HepG2 (cell line): ENCODE measurements around the gene ZNF544. TPM values are rescaled to one million over a fixed set of nuclear protein-coding genes. Genes with fewer than 3 reads are reported as not detected.

Experiments used
- KMT2A ChIP-seq: sonication (generic); formaldehyde crosslinking; IDR thresholded peaks from 2 replicates; pipeline ENCODE4 v1.4.0; 2020; ENCODE audit warnings: missing genetic modification reagents
- MIER3 ChIP-seq: IDR thresholded peaks from 2 replicates; pipeline ENCODE4 v1.6.1; 2016; ENCODE audit warnings: missing compliant biosample characterization, borderline replicate concordance
- POGZ ChIP-seq: sonication (generic); formaldehyde crosslinking; IDR thresholded peaks from 2 replicates; pipeline ENCODE4 v1.4.0; 2020; ENCODE audit warnings: mild to moderate bottlenecking, missing genetic modification reagents
- SIN3A ChIP-seq: IDR thresholded peaks from 2 replicates; pipeline ENCODE4 v1.6.1; 2011; ENCODE audit warnings: low read depth, mild to moderate bottlenecking, control low read depth, low read length, borderline replicate concordance
- ZNF44 ChIP-seq: sonication (generic); formaldehyde crosslinking; IDR thresholded peaks from 2 replicates; pipeline ENCODE4 v1.5.1; 2020; ENCODE audit warnings: mild to moderate bottlenecking, missing genetic modification reagents
- ZNF460 ChIP-seq: sonication (generic); formaldehyde crosslinking; IDR thresholded peaks from 2 replicates; pipeline ENCODE4 v1.5.1; 2020; ENCODE audit warnings: missing genetic modification reagents, mild to moderate bottlenecking, borderline replicate concordance
- ZNF550 ChIP-seq: sonication (generic); formaldehyde crosslinking; IDR thresholded peaks from 2 replicates; pipeline ENCODE4 v1.4.0; 2020; ENCODE audit warnings: mild to moderate bottlenecking, missing genetic modification reagents, borderline replicate concordance
- ZNF792 ChIP-seq: IDR thresholded peaks from 2 replicates; pipeline ENCODE4 v1.6.1; 2016
- ZNF83 ChIP-seq: sonication (generic); formaldehyde crosslinking; IDR thresholded peaks from 2 replicates; pipeline ENCODE4 v1.4.0; 2020; ENCODE audit warnings: missing genetic modification reagents, mild to moderate bottlenecking, borderline replicate concordance
- ZSCAN25 ChIP-seq: sonication (generic); formaldehyde crosslinking; IDR thresholded peaks from 2 replicates; pipeline ENCODE4 v1.8.0; 2022; ENCODE audit warnings: mild to moderate bottlenecking, missing genetic modification reagents
- polyA plus RNA-seq, 8 experiments: library from polyadenylated mRNA; depleted of rRNA in 3 of 8; stranded (reverse) in 7 of 8; unstranded in 1 of 8; fragments of >200 nt; fragmentation: Illumina TruSeq in 4 of 8; extraction: Trizol in 4 of 8; gene quantifications; 2 replicates each; pipeline versions ENCODE4 v1.2.1 to v1.2.3, GENCODE V29; 2011 to 2016; ENCODE audit warnings: low read depth in 4 of 8, missing spikeins in 1 of 8, mixed read lengths in 1 of 8; ENCODE audit not compliant: insufficient read depth in 1 of 8
- total RNA-seq, 5 experiments: library from RNA; depleted of rRNA; stranded (reverse); fragments of >200 nt; fragmentation: Illumina TruSeq; extraction: Trizol; gene quantifications; 2 replicates each; pipeline ENCODE4 v1.2.3, GENCODE V29; 2016; ENCODE audit warnings: low read depth in 1 of 5
- TF ChIP-seq, protein P1 (sequence below), 2 experiments: sonication (generic) in 1 of 2; formaldehyde crosslinking in 1 of 2; IDR thresholded peaks; 2 replicates each; pipeline versions ENCODE4 v1.4.0 to v1.6.1; 2016 to 2020; ENCODE audit warnings: borderline replicate concordance in 1 of 2, low read depth in 1 of 2, mild to moderate bottlenecking in 1 of 2, missing genetic modification reagents in 1 of 2
- TF ChIP-seq, protein P2 (sequence below): fragments of 450-650 bp; IDR thresholded peaks from 2 replicates; pipeline ENCODE4 v1.6.1; 2016
- TF ChIP-seq, protein P3 (sequence below): sonication (generic); formaldehyde crosslinking; IDR thresholded peaks from 2 replicates; pipeline ENCODE4 v1.4.0; 2020; ENCODE audit warnings: mild to moderate bottlenecking, missing genetic modification reagents
- TF ChIP-seq, protein P4 (sequence below): sonication (generic); formaldehyde crosslinking; conservative IDR thresholded peaks from 2 replicates; pipeline ENCODE4 v1.8.0; 2022; ENCODE audit warnings: mild to moderate bottlenecking, moderate library complexity, missing genetic modification reagents
- TF ChIP-seq, protein P5 (sequence below): IDR thresholded peaks from 2 replicates; pipeline ENCODE4 v1.6.1; 2016; ENCODE audit warnings: low read depth, borderline replicate concordance

Gene ZNF544
- total and polyA plus RNA-seq, 2 of the 13 experiments (the other 11 are each of a cell fraction or from before 2014, with no cell fraction given): 13.1 to 17.0 TPM

DNA sequence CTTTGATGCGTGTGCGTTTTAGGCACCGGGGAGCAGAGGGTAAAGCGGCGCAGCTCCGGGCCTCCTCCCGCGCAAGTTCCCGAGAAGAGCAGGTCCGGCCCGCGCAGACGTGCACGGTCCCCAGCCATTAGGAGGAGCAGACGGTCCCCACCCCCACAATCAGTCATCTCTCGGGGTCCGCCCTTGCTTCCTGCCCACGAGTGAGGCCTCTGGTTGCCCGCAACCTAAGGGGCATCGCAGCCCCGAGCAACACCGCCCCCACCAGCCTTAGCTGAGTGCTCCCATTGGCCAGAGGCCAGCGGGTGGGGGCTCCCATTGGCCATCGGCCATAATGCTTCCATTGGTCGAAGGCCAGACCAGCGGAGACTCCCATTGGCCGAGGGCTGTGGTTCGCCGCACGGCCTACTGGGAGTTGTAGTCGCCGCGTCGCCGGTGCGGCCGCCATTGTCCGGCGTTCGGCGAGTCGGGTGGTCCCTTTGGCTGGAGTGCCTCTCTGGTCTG, 49.9 kb downstream of the ZNF544 start, which contains the start of gene ZNF8 (continued):
- no peak; the same call in 1 of the 2 replicates for TF ChIP-seq KMT2A (CRISPR knock-in tag)
- no peak for TF ChIP-seq ZNF460 (CRISPR knock-in tag)
- TF ChIP-seq POGZ: peak; percentile 68
- no peak for TF ChIP-seq ZSCAN25 (CRISPR knock-in tag)
- peak; percentile 31; the same call in 1 of the 2 replicates for TF ChIP-seq MIER3
- TF ChIP-seq, protein P1, sequence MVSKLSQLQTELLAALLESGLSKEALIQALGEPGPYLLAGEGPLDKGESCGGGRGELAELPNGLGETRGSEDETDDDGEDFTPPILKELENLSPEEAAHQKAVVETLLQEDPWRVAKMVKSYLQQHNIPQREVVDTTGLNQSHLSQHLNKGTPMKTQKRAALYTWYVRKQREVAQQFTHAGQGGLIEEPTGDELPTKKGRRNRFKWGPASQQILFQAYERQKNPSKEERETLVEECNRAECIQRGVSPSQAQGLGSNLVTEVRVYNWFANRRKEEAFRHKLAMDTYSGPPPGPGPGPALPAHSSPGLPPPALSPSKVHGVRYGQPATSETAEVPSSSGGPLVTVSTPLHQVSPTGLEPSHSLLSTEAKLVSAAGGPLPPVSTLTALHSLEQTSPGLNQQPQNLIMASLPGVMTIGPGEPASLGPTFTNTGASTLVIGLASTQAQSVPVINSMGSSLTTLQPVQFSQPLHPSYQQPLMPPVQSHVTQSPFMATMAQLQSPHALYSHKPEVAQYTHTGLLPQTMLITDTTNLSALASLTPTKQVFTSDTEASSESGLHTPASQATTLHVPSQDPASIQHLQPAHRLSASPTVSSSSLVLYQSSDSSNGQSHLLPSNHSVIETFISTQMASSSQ (IDR thresholded peaks at IDR 0.05; ENCODE audit: low read depth): no peak
- TF ChIP-seq, protein P1 (CRISPR knock-in tag; IDR thresholded peaks at IDR 0.05; ENCODE audit: borderline replicate concordance): peak; percentile 56
- TF ChIP-seq, protein P2, sequence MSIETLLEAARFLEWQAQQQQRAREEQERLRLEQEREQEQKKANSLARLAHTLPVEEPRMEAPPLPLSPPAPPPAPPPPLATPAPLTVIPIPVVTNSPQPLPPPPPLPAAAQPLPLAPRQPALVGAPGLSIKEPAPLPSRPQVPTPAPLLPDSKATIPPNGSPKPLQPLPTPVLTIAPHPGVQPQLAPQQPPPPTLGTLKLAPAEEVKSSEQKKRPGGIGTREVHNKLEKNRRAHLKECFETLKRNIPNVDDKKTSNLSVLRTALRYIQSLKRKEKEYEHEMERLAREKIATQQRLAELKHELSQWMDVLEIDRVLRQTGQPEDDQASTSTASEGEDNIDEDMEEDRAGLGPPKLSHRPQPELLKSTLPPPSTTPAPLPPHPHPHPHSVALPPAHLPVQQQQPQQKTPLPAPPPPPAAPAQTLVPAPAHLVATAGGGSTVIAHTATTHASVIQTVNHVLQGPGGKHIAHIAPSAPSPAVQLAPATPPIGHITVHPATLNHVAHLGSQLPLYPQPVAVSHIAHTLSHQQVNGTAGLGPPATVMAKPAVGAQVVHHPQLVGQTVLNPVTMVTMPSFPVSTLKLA: peak; percentile 48
- no peak for TF ChIP-seq ZNF44 (CRISPR knock-in tag)
- TF ChIP-seq, protein P3, sequence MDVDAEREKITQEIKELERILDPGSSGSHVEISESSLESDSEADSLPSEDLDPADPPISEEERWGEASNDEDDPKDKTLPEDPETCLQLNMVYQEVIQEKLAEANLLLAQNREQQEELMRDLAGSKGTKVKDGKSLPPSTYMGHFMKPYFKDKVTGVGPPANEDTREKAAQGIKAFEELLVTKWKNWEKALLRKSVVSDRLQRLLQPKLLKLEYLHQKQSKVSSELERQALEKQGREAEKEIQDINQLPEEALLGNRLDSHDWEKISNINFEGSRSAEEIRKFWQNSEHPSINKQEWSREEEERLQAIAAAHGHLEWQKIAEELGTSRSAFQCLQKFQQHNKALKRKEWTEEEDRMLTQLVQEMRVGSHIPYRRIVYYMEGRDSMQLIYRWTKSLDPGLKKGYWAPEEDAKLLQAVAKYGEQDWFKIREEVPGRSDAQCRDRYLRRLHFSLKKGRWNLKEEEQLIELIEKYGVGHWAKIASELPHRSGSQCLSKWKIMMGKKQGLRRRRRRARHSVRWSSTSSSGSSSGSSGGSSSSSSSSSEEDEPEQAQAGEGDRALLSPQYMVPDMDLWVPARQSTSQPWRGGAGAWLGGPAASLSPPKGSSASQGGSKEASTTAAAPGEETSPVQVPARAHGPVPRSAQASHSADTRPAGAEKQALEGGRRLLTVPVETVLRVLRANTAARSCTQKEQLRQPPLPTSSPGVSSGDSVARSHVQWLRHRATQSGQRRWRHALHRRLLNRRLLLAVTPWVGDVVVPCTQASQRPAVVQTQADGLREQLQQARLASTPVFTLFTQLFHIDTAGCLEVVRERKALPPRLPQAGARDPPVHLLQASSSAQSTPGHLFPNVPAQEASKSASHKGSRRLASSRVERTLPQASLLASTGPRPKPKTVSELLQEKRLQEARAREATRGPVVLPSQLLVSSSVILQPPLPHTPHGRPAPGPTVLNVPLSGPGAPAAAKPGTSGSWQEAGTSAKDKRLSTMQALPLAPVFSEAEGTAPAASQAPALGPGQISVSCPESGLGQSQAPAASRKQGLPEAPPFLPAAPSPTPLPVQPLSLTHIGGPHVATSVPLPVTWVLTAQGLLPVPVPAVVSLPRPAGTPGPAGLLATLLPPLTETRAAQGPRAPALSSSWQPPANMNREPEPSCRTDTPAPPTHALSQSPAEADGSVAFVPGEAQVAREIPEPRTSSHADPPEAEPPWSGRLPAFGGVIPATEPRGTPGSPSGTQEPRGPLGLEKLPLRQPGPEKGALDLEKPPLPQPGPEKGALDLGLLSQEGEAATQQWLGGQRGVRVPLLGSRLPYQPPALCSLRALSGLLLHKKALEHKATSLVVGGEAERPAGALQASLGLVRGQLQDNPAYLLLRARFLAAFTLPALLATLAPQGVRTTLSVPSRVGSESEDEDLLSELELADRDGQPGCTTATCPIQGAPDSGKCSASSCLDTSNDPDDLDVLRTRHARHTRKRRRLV (CRISPR knock-in tag): no peak
- TF ChIP-seq, protein P4, sequence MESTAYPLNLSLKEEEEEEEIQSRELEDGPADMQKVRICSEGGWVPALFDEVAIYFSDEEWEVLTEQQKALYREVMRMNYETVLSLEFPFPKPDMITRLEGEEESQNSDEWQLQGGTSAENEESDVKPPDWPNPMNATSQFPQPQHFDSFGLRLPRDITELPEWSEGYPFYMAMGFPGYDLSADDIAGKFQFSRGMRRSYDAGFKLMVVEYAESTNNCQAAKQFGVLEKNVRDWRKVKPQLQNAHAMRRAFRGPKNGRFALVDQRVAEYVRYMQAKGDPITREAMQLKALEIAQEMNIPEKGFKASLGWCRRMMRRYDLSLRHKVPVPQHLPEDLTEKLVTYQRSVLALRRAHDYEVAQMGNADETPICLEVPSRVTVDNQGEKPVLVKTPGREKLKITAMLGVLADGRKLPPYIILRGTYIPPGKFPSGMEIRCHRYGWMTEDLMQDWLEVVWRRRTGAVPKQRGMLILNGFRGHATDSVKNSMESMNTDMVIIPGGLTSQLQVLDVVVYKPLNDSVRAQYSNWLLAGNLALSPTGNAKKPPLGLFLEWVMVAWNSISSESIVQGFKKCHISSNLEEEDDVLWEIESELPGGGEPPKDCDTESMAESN: peak; percentile 85; the same call in 1 of the 2 replicates
- peak; percentile 89; the same call in 1 of the 2 replicates for TF ChIP-seq ZNF83 (CRISPR knock-in tag)
- no peak for TF ChIP-seq SIN3A
- TF ChIP-seq ZNF792 (CRISPR knock-in tag): no peak; the same call in 1 of the 2 replicates
- TF ChIP-seq, protein P5, sequence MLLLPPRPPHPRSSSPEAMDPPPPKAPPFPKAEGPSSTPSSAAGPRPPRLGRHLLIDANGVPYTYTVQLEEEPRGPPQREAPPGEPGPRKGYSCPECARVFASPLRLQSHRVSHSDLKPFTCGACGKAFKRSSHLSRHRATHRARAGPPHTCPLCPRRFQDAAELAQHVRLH: no peak
- TF ChIP-seq ZNF550: no peak
